Measurements from ENCODE around the gene RBBP9.

DNA sequence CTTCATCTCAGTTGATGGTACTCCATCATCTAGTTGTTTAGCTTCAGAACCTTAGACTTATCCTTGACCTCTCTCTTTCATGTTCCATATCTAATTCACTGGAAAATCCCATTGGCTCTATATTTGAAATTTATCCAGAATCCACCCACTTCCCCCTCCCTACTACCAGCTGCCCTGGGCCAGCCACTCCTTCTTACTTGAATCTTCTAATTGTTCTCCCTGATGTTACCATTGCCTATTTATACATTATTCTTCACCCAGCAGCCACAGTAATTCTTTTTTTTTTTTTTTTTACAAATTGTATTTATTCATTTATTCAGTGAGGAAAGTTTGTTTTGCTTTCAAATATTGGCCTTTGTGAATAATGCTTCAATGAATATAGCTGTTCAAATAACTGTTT is 18.9 kb upstream of the RBBP9 start:
- TF ChIP-seq, protein P1, sequence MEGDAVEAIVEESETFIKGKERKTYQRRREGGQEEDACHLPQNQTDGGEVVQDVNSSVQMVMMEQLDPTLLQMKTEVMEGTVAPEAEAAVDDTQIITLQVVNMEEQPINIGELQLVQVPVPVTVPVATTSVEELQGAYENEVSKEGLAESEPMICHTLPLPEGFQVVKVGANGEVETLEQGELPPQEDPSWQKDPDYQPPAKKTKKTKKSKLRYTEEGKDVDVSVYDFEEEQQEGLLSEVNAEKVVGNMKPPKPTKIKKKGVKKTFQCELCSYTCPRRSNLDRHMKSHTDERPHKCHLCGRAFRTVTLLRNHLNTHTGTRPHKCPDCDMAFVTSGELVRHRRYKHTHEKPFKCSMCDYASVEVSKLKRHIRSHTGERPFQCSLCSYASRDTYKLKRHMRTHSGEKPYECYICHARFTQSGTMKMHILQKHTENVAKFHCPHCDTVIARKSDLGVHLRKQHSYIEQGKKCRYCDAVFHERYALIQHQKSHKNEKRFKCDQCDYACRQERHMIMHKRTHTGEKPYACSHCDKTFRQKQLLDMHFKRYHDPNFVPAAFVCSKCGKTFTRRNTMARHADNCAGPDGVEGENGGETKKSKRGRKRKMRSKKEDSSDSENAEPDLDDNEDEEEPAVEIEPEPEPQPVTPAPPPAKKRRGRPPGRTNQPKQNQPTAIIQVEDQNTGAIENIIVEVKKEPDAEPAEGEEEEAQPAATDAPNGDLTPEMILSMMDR (IDR thresholded peaks at IDR 0.05) = no peak
- TF ChIP-seq POLR2AphosphoS5 (IDR thresholded peaks at IDR 0.05; ENCODE audit: low read depth, low read length) = no peak
- no peak for TF ChIP-seq REST (IDR thresholded peaks at IDR 0.05; ENCODE audit: insufficient read depth in 1 of 2, low read depth in 2 of 2, low read length in 1 of 2)
- no peak for TF ChIP-seq TCF7L2 (IDR thresholded peaks at IDR 0.05; ENCODE audit: low read depth, low read length)
